Upper lobe of left lung (tissue), 6 donors: ENCODE results near the gene KRTAP10-2. TPM values are rescaled to one million over a fixed set of nuclear protein-coding genes. Genes with fewer than 3 reads are reported as not detected.

Experiments used
- ATAC-seq, 2 donors: fragments of 200-7000 bp; cut with Tn5 transposase; one replicate each; pipeline ENCODE4 v1.9.1; 2022; ENCODE audit warnings: mild to moderate bottlenecking in 2 of 2, moderate library complexity in 2 of 2; ENCODE audit not compliant: low FRiP score in 2 of 2
- DNase-seq, 2 donors: peaks; one replicate each; pipeline ENCODE4 v3.0.0-alpha.2; 2019 to 2020
- H3K27ac ChIP-seq, 4 donors: fragments of 200-600 bp; sonication (generic); one replicate each; pipeline ENCODE4 v1.5.1; 2016 to 2019
- H3K27me3 ChIP-seq, 4 donors: fragments of 200-600 bp; sonication (generic); one replicate each; pipeline ENCODE4 v1.5.1; 2017 to 2019
- H3K36me3 ChIP-seq, 4 donors: fragments of 200-600 bp; sonication (generic); one replicate each; pipeline ENCODE4 v1.5.1; 2016 to 2019
- H3K4me1 ChIP-seq, 4 donors: fragments of 200-600 bp; sonication (generic); one replicate each; pipeline ENCODE4 v1.5.1; 2018 to 2019
- H3K4me3 ChIP-seq, 4 donors: fragments of 200-600 bp; sonication (generic); one replicate each; pipeline ENCODE4 v1.5.1; 2017 to 2019; ENCODE audit warnings: mild to moderate bottlenecking in 2 of 4, moderate library complexity in 1 of 4
- H3K9me3 ChIP-seq, 4 donors: fragments of 200-600 bp; sonication (generic); one replicate each; pipeline ENCODE4 v1.5.1; 2018 to 2019
- CTCF ChIP-seq, 6 experiments: fragments of 450-650 bp in 4 of 6; fragments of 200-600 bp in 2 of 6; sonication (generic) in 2 of 6; IDR thresholded peaks; one replicate each; pipeline ENCODE4 v1.5.1; 2016 to 2019; ENCODE audit warnings: antibody characterized with exemption in 6 of 6
- EP300 ChIP-seq, 4 donors: sonication (generic); formaldehyde crosslinking; IDR thresholded peaks; one replicate each; pipeline ENCODE4 v1.5.1; 2017; ENCODE audit warnings: antibody characterized with exemption in 4 of 4, control low read depth in 2 of 4
- POLR2A ChIP-seq, 4 donors: fragments of 450-650 bp; IDR thresholded peaks; one replicate each; pipeline ENCODE4 v1.5.1; 2016 to 2017; ENCODE audit warnings: antibody characterized with exemption in 4 of 4, mild to moderate bottlenecking in 2 of 4
- POLR2AphosphoS5 ChIP-seq, 2 donors: sonication (generic); formaldehyde crosslinking; IDR thresholded peaks; one replicate each; pipeline ENCODE4 v1.5.1; 2017; ENCODE audit warnings: antibody characterized with exemption in 2 of 2
- WGBS, 2 donors: methylation state at CpG; one replicate each; pipeline ENCODE4 v1.1.5; 2017 to 2018; 5-methylcytosine and 5-hydroxymethylcytosine counted together
- total RNA-seq, 6 donors: library from RNA; depleted of rRNA in 4 of 6; stranded (reverse); fragments of >200 nt in 4 of 6; gene quantifications; one replicate each; pipeline versions ENCODE4 v1.1.0 to v1.2.1, GENCODE V29; 2016 to 2021
- donor health status: DM: no; HTN: no; CAD: no; lungs with moderate emphysema.
- donor health status: DM: no; HTN: yes; CAD: no; lungs with severe emphysema.

KRTAP10-2 gene
- total RNA-seq, 6 donors from 2014 or later: not detected

DNA sequence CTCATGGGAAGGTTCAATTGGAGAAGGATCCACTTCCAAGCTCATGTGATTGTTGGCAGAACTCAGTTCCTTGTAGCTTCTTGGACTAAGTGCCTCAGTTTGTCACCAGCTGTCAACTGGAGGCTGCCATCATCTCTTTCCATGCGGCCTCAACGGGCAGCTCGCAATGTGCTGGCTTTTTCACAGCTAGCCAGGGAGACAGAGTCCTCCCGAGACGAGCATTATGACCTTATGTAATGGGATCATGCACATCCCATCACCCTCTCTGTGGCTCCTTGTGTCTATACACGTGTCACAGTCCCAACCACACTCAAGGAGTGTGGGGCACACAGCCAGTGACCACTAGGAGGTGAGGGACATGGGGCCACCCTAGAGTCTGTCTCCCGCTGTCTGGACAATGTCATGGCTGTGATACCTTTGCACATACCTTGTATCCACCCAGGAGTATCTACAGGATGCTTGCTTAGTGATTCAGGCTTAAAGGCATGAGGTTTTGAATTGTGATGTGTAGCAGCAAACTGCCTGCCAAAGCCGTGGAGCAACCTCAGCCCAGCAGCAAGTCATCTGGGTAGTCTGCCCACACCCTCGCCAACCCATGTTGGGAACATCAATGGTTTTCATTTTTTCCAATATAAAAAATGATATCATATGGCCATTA, 44.9 kb upstream of the KRTAP10-2 start:
- WGBS, 2 donors: 76 to 88% methylated on average over 5 to 8 of the region's 9 CpGs
- Histone ChIP-seq H3K9me3 (no peaks in the 10 kb centered on the region), H3K27me3 (no peaks in the 10 kb centered on the region), H3K4me1 (no peaks in the 10 kb centered on the region), H3K4me3 (no peak overlapping the region), H3K27ac (no peak overlapping the region), H3K36me3 (no peaks in the 10 kb centered on the region)
- TF ChIP-seq POLR2A (IDR thresholded peaks at IDR 0.05) (no peak), EP300 (IDR thresholded peaks at IDR 0.05) (no peak), CTCF (IDR thresholded peaks at IDR 0.05) (no peak)
- DNase-seq (no peak), ATAC-seq (peak in 1 of 2 donors; percentile 13)

DNA sequence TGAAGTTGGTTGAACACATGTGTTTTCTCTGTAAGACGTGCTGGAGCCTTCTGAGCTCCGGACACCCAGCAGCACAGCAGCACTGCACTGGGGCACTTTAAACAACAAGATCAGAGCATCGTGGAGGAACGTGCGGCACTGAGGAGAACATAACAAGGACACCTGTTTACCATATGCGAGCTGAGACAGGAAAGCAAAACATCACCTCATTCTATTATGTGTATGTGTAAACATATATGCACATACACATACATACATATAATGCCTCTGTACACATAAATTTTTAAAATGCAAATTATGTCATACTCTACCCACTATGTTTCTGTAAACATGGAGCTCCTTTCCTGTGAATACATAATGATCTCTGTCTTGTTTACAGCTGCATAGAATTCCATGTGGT, 44.2 kb upstream of the KRTAP10-2 start:
- Histone ChIP-seq H3K27me3 (no peaks in the 10 kb centered on the region), H3K36me3 (no peaks in the 10 kb centered on the region), H3K4me1 (no peaks in the 10 kb centered on the region), H3K27ac (no peak overlapping the region), H3K9me3 (no peaks in the 10 kb centered on the region), H3K4me3 (no peak overlapping the region)
- no peak for ATAC-seq
- 75 to 85% methylated on average over 6 of the region's 6 CpGs for WGBS, 2 donors
- TF ChIP-seq POLR2A (IDR thresholded peaks at IDR 0.05): no peak
- TF ChIP-seq EP300 (IDR thresholded peaks at IDR 0.05): no peak
- no peak for TF ChIP-seq POLR2AphosphoS5 (IDR thresholded peaks at IDR 0.05)
- TF ChIP-seq CTCF (IDR thresholded peaks at IDR 0.05): no peak
- DNase-seq: no peak

DNA sequence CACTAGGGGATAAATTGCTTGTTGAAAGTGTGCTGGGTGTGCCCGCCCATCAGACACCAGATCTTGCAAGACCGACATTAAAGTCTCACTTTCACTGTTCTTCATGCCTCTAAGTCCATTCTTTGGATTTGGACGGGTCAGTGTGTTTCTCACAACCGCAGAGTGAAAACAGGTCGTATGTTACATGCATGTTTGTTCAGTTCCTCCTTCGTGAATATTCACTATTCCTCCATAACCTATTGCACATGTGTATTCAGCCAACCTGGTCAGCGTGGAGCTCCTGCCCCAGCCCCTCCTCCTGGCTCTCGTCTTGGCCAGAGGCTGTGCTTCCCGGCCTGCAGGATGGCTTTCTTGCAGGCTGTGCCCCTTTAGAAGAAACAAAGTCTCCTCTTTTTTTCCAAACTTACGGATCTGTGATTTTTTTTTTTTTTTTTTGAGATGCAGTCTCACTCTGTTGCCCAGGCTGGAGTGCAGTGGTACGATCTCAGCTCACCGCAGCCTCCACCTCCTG, 43.2 kb upstream of the KRTAP10-2 start:
- Histone ChIP-seq H3K27me3 (peaks cover 0 to 5% (median 0%) of the 10 kb centered on the region in 4 donors), H3K27ac (no peak overlapping the region), H3K9me3 (no peaks in the 10 kb centered on the region), H3K4me1 (no peaks in the 10 kb centered on the region), H3K4me3 (no peak overlapping the region), H3K36me3 (no peaks in the 10 kb centered on the region)
- ATAC-seq (no peak), DNase-seq (no peak)
- whole genome bisulfite sequencing, 2 donors: 81 to 88% methylated on average over 12 of the region's 12 CpGs
- no peak for TF ChIP-seq CTCF (IDR thresholded peaks at IDR 0.05)
- TF ChIP-seq EP300 (IDR thresholded peaks at IDR 0.05): no peak
- no peak for TF ChIP-seq POLR2A (IDR thresholded peaks at IDR 0.05)
- no peak for TF ChIP-seq POLR2AphosphoS5 (IDR thresholded peaks at IDR 0.05)

DNA sequence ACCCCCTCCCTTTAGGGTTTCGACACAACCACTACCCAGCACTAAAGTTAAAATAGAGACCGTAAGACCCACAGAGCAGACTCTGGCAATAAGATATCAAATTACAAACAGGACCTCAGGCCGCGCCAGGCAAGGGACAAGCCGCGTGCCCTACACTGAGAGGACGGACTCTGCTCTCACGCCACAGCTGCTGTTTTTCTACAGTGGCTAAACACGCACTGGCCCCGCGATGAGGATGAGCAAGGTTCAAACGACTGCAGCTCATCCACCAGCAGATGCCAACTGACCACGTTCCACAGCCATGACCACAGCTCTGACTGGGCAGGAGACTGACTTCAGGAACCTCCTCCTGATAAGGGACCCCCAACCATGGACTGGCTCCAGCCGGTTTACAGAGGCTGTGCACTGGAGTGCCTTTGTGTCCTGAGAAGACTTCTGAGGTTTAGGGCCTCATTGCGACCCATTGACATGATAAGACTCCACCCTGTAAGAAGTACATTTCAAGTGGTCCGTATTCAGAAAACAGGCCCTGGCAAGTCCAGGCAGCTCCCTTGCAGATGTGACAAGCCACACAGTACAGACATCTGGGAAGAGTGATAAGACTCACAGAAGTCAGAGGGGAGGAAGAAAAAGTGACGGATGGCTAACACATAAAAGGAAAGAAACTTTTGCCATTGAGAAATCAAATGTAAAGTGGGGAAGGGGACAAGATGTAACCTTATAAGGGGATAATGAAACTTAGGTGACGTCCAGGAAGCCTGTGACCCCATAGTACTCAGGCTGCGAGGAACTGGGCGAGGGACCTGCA, 42.5 kb upstream of the KRTAP10-2 start:
- no peak overlapping the region for H3K27ac ChIP-seq
- ATAC-seq: no peak
- peaks cover 0 to 5% (median 0%) of the 10 kb centered on the region in 4 donors for H3K27me3 ChIP-seq
- H3K36me3 ChIP-seq: no peaks in the 10 kb centered on the region
- TF ChIP-seq POLR2AphosphoS5 (IDR thresholded peaks at IDR 0.05) (no peak), EP300 (IDR thresholded peaks at IDR 0.05) (no peak), CTCF (IDR thresholded peaks at IDR 0.05) (no peak), POLR2A (IDR thresholded peaks at IDR 0.05) (no peak)
- no peaks in the 10 kb centered on the region for H3K4me1 ChIP-seq
- DNase-seq: no peak
- H3K4me3 ChIP-seq: no peak overlapping the region
- 53 to 69% methylated on average over 7 to 20 of the region's 20 CpGs for WGBS, 2 donors
- no peaks in the 10 kb centered on the region for H3K9me3 ChIP-seq
